Gastroesophageal sphincter (tissue), 4 donors: ENCODE data around the gene KNDC1. TPM values are rescaled to one million over a fixed set of nuclear protein-coding genes. Genes with fewer than 3 reads are reported as not detected.

Source experiments
- ATAC-seq: fragments of 150-250 bp; one replicate; pipeline ENCODE4 v1.9.1; 2016; ENCODE audit warnings: mild to moderate bottlenecking, moderate library complexity
- H3K27ac ChIP-seq, 4 donors: fragments of 200-600 bp; sonication (generic) in 3 of 4; 1 replicate in 3 of 4; 2 replicates in 1 of 4; pipeline ENCODE4 v1.5.1; 2016 to 2019
- H3K27me3 ChIP-seq: fragments of 200-600 bp; sonication (generic); one replicate; pipeline ENCODE4 v1.5.1; 2019
- H3K36me3 ChIP-seq, 2 donors: fragments of 200-600 bp; sonication (generic); one replicate each; pipeline ENCODE4 v1.5.1; 2019; ENCODE audit warnings: control low read depth in 1 of 2
- H3K4me1 ChIP-seq, 3 donors: fragments of 200-600 bp; sonication (generic); 1 replicate in 2 of 3; 2 replicates in 1 of 3; pipeline ENCODE4 v1.5.1; 2016 to 2019; ENCODE audit warnings: control low read depth in 2 of 3
- H3K4me3 ChIP-seq, 2 donors: fragments of 200-600 bp; sonication (generic); one replicate each; pipeline ENCODE4 v1.5.1; 2019; ENCODE audit warnings: mild to moderate bottlenecking in 1 of 2, moderate library complexity in 1 of 2
- H3K9me3 ChIP-seq, 3 donors: fragments of 200-600 bp; sonication (generic); one replicate each; pipeline ENCODE4 v1.5.1; 2017 to 2019; ENCODE audit warnings: control low read depth in 2 of 3
- EP300 ChIP-seq: sonication (generic); formaldehyde crosslinking; IDR thresholded peaks from one replicate; pipeline ENCODE4 v1.6.1; 2017; ENCODE audit warnings: antibody characterized with exemption, mild to moderate bottlenecking
- POLR2A ChIP-seq, 2 donors: fragments of 450-650 bp; IDR thresholded peaks; one replicate each; pipeline ENCODE4 v1.6.1; 2017; ENCODE audit warnings: antibody characterized with exemption in 2 of 2, mild to moderate bottlenecking in 2 of 2, moderate library complexity in 1 of 2
- POLR2AphosphoS5 ChIP-seq: sonication (generic); formaldehyde crosslinking; IDR thresholded peaks from one replicate; pipeline ENCODE4 v1.6.1; 2017; ENCODE audit warnings: antibody characterized with exemption
- WGBS, 2 donors: methylation state at CpG; one replicate each; pipeline ENCODE4 v1.1.5; 2018; ENCODE audit warnings: low coverage in 1 of 2; 5-methylcytosine and 5-hydroxymethylcytosine counted together
- total RNA-seq, 4 donors: library from RNA; depleted of rRNA; stranded (reverse); fragments of >200 nt; gene quantifications; one replicate each; pipeline ENCODE4 v1.1.0, GENCODE V29; 2016
- TF ChIP-seq, protein P1 (sequence below), 4 experiments: fragments of 200-600 bp in 2 of 4; fragments of 450-650 bp in 2 of 4; sonication (generic) in 1 of 4; IDR thresholded peaks; one replicate each; pipeline ENCODE4 v1.5.1; 2017 to 2019; ENCODE audit warnings: antibody characterized with exemption in 4 of 4, mild to moderate bottlenecking in 2 of 4, moderate library complexity in 2 of 4

Gene KNDC1
- total RNA-seq, 4 donors from 2014 or later, result 0.62 to 3.4 (median 0.98) TPM

GRCh38 chr10:133196936-133197758, 37.1 kb downstream of the KNDC1 start:
- Histone ChIP-seq H3K27me3 (peaks cover 32% of the 10 kb centered on the region), H3K9me3 (peaks cover 0 to 27% (median 0%) of the 10 kb centered on the region in 3 donors), H3K4me3 (no peak overlapping the region), H3K36me3 (no peaks in the 10 kb centered on the region), H3K27ac (no peak overlapping the region), H3K4me1 (no peaks in the 10 kb centered on the region)
- WGBS, 2 donors, result 53% methylated on average over 3 of the region's 40 CpGs; no CpG with 5 or more reads in 1 of the 2 donors
- TF ChIP-seq POLR2AphosphoS5 (no peak), EP300 (no peak)
- TF ChIP-seq, protein P1, sequence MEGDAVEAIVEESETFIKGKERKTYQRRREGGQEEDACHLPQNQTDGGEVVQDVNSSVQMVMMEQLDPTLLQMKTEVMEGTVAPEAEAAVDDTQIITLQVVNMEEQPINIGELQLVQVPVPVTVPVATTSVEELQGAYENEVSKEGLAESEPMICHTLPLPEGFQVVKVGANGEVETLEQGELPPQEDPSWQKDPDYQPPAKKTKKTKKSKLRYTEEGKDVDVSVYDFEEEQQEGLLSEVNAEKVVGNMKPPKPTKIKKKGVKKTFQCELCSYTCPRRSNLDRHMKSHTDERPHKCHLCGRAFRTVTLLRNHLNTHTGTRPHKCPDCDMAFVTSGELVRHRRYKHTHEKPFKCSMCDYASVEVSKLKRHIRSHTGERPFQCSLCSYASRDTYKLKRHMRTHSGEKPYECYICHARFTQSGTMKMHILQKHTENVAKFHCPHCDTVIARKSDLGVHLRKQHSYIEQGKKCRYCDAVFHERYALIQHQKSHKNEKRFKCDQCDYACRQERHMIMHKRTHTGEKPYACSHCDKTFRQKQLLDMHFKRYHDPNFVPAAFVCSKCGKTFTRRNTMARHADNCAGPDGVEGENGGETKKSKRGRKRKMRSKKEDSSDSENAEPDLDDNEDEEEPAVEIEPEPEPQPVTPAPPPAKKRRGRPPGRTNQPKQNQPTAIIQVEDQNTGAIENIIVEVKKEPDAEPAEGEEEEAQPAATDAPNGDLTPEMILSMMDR (IDR thresholded peaks at IDR 0.05), result no peak
- ATAC-seq, result no peak

- no CpG with 5 or more reads among the region's 9 CpGs for WGBS, 2 donors
- H3K9me3 ChIP-seq, result peaks cover 0 to 21% (median 0%) of the 10 kb centered on the region in 3 donors
- no peak for ATAC-seq
Observed at GRCh38 chr10:133197786-133198185, 37.8 kb downstream of the KNDC1 start.

GRCh38 chr10:133198206-133198605, 38.2 kb downstream of the KNDC1 start:
- Histone ChIP-seq H3K36me3 (no peaks in the 10 kb centered on the region), H3K4me1 (no peaks in the 10 kb centered on the region), H3K4me3 (no peak overlapping the region), H3K9me3 (peaks cover 0 to 17% (median 0%) of the 10 kb centered on the region in 3 donors), H3K27me3 (peaks cover 34% of the 10 kb centered on the region), H3K27ac (no peak overlapping the region)
- WGBS, 2 donors, result 93% methylated on average over 5 of the region's 26 CpGs; no CpG with 5 or more reads in 1 of the 2 donors
- TF ChIP-seq POLR2AphosphoS5 (no peak), POLR2A (IDR thresholded peaks at IDR 0.05) (no peak), EP300 (no peak)
- ATAC-seq, result no peak

More at GRCh38 chr10:133197786-133198185, 37.8 kb downstream of the KNDC1 start:
- Histone ChIP-seq H3K4me1 (no peaks in the 10 kb centered on the region), H3K36me3 (no peaks in the 10 kb centered on the region), H3K27ac (no peak overlapping the region), H3K4me3 (no peak overlapping the region), H3K27me3 (peaks cover 34% of the 10 kb centered on the region)
- TF ChIP-seq POLR2AphosphoS5, result no peak
- TF ChIP-seq EP300, result no peak
- no peak for TF ChIP-seq POLR2A (IDR thresholded peaks at IDR 0.05)
- TF ChIP-seq, protein P1 (IDR thresholded peaks at IDR 0.05), result no peak

DNA sequence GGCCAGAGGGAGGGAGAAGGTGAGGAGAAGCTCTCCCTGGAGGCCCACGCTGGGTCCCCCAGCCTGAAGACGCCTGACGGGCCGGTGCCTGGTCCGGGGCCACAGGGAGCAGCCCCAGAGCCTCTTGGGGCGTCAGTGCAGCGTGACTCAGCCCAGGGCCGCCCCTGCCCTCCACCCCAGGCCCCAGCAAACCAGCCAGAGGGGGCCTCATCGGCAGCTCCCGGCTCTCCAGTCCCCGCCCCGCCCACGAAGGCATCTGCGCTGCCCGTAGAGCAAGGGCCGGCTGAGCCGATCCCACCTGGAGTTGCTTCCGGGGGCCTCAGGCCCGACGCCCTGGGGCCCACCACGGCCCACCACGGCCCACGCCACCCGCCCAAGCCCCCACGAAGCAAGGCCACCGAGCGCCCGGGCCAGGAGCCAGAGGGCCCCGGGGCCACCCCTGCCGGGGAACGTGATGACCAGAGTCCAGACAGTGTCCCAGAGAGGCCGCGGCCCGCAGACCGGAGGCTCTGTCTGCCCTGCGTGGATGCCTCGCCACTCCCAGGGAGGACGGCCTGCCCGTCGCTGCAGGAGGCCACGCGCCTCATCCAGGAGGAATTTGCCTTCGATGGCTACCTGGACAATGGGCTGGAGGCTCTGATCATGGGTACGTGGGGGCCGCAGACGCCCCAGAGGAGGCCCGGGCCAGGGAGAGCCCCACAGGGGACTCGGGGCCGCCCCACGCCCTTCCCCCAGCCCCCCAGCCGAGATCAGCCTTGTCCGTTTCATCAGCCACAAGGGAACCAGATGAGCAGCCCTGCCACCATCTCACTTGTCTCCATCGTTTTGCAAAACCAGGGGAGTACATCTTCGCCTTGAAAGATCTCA, 38.8 kb downstream of the KNDC1 start:
- Histone ChIP-seq H3K4me3 (no peak overlapping the region), H3K27ac (no peak overlapping the region), H3K27me3 (peaks cover 34% of the 10 kb centered on the region), H3K4me1 (no peaks in the 10 kb centered on the region), H3K9me3 (peaks cover 0 to 10% (median 0%) of the 10 kb centered on the region in 3 donors), H3K36me3 (no peaks in the 10 kb centered on the region)
- TF ChIP-seq, protein P1 (IDR thresholded peaks at IDR 0.05), result no peak
- TF ChIP-seq POLR2A (IDR thresholded peaks at IDR 0.05) (no peak), POLR2AphosphoS5 (no peak), EP300 (no peak)
- 93% methylated on average over 2 of the region's 54 CpGs; no CpG with 5 or more reads in 1 of the 2 donors for WGBS, 2 donors
- ATAC-seq, result no peak

- H3K27me3 ChIP-seq, result peaks cover 34% of the 10 kb centered on the region
- no peak overlapping the region for H3K27ac ChIP-seq
- H3K9me3 ChIP-seq, result peaks cover 0 to 4% (median 0%) of the 10 kb centered on the region in 3 donors
- ATAC-seq, result no peak
- no CpG with 5 or more reads among the region's 13 CpGs for WGBS, 2 donors
- TF ChIP-seq POLR2AphosphoS5 (no peak), POLR2A (IDR thresholded peaks at IDR 0.05) (no peak), EP300 (no peak)
- TF ChIP-seq, protein P1 (IDR thresholded peaks at IDR 0.05), result no peak
- no peaks in the 10 kb centered on the region for H3K36me3 ChIP-seq
- H3K4me3 ChIP-seq, result no peak overlapping the region
- H3K4me1 ChIP-seq, result no peaks in the 10 kb centered on the region
Observed at GRCh38 chr10:133199488-133199885, 39.5 kb downstream of the KNDC1 start.
